ENCODE measurements around the gene SOS2.
A peak's percentile ranks its signal among the peaks of the same experiment; 100 is the strongest.
"Not testable (repeated sequence)": the region's sequence is repeated elsewhere in the genome, so short reads cannot be mapped to it uniquely, and the experiment has no call there.

The SOS2 gene

DNA sequence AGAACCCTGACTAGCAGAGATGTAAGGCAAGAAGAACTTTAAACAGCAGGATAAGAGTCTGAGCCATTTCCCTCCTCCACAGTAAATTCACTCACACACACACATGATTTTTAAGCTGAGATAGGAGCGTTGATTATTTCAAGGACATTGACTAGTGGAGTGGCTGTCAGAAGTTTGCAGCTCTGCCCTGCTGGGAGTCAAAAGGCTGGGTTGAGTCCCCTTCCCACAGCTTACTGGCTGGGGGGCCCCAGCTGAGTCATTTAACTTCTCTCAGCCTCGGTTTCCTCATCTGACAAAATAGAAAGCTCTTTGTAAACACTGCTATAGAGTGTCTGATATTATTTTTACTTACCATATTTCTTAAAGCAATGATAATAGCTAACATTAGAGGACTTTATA, 143.3 kb downstream of the SOS2 start:
- ATAC-seq: no peak
- peak overlapping the region; percentile 19 for H3K4me3 Mint-ChIP-seq
- peaks cover 3% of the 10 kb centered on the region for H3K9me3 Mint-ChIP-seq
- H3K36me3 Mint-ChIP-seq: peaks cover 28% of the 10 kb centered on the region
- no peaks in the 10 kb centered on the region for H3K27me3 Mint-ChIP-seq
- peak overlapping the region; percentile 97 for H3K27ac Mint-ChIP-seq
- H3K4me1 Mint-ChIP-seq: peaks cover 80% of the 10 kb centered on the region

GRCh38 chr14:50087341-50088116, 143.8 kb downstream of the SOS2 start:
- H3K9me3 Mint-ChIP-seq: peaks cover 3% of the 10 kb centered on the region
- H3K4me1 Mint-ChIP-seq: peaks cover 81% of the 10 kb centered on the region
- H3K4me3 Mint-ChIP-seq: peak overlapping the region; percentile 30
- peak overlapping the region; percentile 97 for H3K27ac Mint-ChIP-seq
- peaks cover 23% of the 10 kb centered on the region for H3K36me3 Mint-ChIP-seq
- no peak for ATAC-seq
- no peaks in the 10 kb centered on the region for H3K27me3 Mint-ChIP-seq

DNA sequence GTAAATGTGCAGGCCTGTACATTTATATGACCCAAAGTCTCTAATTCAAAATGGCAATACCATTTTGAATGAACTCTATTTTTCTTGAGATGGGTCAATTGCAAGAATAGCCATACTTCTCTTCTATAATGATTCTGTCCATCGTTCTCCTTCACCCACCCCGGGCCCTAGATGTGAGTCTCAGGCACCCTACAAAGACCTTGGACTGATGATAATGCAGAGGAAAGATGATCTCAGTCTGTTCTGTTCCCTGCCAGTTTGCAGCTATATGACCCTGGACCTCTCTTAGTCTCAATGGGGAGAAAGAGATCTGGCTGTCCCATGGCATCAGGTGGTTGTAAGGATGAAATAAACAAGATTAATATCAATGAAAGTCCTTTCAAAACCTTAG, 145.1 kb downstream of the SOS2 start:
- Mint-ChIP-seq H3K4me1 (peaks cover 83% of the 10 kb centered on the region), H3K27me3 (no peaks in the 10 kb centered on the region), H3K9me3 (peaks cover 3% of the 10 kb centered on the region), H3K36me3 (peaks cover 20% of the 10 kb centered on the region), H3K4me3 (peak overlapping the region; percentile 64), H3K27ac (peak overlapping the region; percentile 97)
- ATAC-seq: no peak

DNA sequence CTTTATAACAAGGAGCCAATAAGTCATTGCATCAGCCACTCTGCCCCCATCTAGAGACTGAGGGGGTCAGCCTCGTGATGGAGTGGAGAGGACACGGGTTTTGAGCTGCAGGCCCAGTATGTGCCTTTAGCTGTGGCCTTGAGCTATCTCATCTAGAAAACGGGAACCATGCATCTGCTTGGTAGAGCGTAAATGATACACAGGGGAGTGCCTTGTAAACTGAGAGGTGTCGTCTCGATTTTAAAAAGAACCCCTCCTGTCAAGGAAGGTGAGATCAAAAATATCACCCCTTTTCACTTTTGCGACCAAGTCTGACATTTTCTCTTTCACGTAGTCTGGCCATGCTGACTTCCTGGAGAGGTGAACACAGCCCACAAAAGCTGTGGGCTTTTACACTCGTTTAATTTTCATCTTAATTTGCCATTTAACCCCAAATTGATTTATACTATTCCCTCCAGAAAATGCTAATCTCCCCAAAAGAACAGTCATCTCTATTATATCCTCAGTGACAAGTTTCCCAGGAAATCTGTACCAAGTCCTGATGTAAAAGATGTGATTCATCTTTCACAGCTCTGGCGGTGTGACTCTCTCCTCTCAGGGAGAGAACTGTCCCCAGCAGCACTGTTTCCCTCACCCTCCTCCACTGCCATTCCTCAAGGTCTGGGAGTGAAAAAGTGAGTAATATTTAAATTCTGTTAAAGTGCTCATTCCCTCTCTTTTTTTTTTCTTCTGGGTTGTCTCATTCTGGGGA, 145.6 kb downstream of the SOS2 start:
- peak overlapping the region; percentile 97 for H3K27ac Mint-ChIP-seq
- peak overlapping the region; percentile 64 for H3K4me3 Mint-ChIP-seq
- H3K4me1 Mint-ChIP-seq: peaks cover 78% of the 10 kb centered on the region
- H3K27me3 Mint-ChIP-seq: no peaks in the 10 kb centered on the region
- H3K9me3 Mint-ChIP-seq: peaks cover 2% of the 10 kb centered on the region
- peak; percentile 87 for ATAC-seq
- H3K36me3 Mint-ChIP-seq: peaks cover 16% of the 10 kb centered on the region

DNA sequence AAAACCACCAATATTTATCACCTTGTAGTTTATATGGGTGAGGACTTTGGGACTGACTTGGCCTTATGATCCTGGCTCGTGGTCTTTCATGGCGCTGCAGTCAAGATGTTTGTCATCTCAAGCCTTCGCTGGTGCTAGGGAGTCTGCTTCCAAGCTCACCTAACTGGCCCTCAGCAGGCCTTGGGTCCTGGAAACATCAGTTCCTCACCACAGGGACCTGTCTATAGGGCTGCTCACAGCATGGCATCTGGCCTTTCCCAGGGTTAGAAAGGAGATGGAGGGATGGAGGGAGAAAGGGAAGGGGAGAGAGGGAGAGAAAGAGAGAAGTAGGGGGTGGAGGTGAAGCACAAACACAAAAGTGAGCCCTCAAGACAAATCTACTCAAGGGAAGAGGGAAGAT, 146.7 kb downstream of the SOS2 start:
- no peak for ATAC-seq
- Mint-ChIP-seq H3K27me3 (no peaks in the 10 kb centered on the region), H3K27ac (peak overlapping the region; percentile 97), H3K9me3 (no peaks in the 10 kb centered on the region), H3K4me3 (peak overlapping the region; percentile 22), H3K4me1 (peaks cover 68% of the 10 kb centered on the region), H3K36me3 (peaks cover 13% of the 10 kb centered on the region)

GRCh38 chr14:50083467-50084337, 147.7 kb downstream of the SOS2 start:
- Mint-ChIP-seq H3K27me3 (no peaks in the 10 kb centered on the region), H3K9me3 (no peaks in the 10 kb centered on the region), H3K36me3 (peaks cover 13% of the 10 kb centered on the region), H3K27ac (peak overlapping the region; percentile 97), H3K4me1 (peaks cover 74% of the 10 kb centered on the region), H3K4me3 (peak overlapping the region; percentile 68)
- peak; percentile 65 for ATAC-seq

- Mint-ChIP-seq H3K4me1 (peaks cover 76% of the 10 kb centered on the region), H3K27me3 (no peaks in the 10 kb centered on the region), H3K9me3 (no peaks in the 10 kb centered on the region), H3K4me3 (peak overlapping the region; percentile 68), H3K36me3 (peaks cover 10% of the 10 kb centered on the region), H3K27ac (peak overlapping the region; percentile 97)
- ATAC-seq: peak; percentile 85
These were observed 148.5 kb downstream of the SOS2 start for GRCh38 chr14:50082784-50083466.

GRCh38 chr14:50082308-50082742, 149.1 kb downstream of the SOS2 start:
- Mint-ChIP-seq H3K4me1 (peaks cover 75% of the 10 kb centered on the region), H3K27me3 (no peaks in the 10 kb centered on the region), H3K36me3 (peaks cover 7% of the 10 kb centered on the region), H3K27ac (peak overlapping the region; percentile 97), H3K4me3 (peak overlapping the region; percentile 68), H3K9me3 (no peaks in the 10 kb centered on the region)
- peak; percentile 35 for ATAC-seq

GRCh38 chr14:50079103-50079502, 152.3 kb downstream of the SOS2 start:
- H3K4me3 Mint-ChIP-seq, H3K9me3 Mint-ChIP-seq, H3K27ac Mint-ChIP-seq, H3K27me3 Mint-ChIP-seq, ATAC-seq: not testable (repeated sequence)
- Mint-ChIP-seq H3K4me1 (peaks cover 64% of the 10 kb centered on the region), H3K36me3 (peaks cover 16% of the 10 kb centered on the region)

GRCh38 chr14:50073663-50074062, 157.7 kb downstream of the SOS2 start:
- H3K4me1 Mint-ChIP-seq: peaks cover 47% of the 10 kb centered on the region
- not testable (repeated sequence) for H3K4me3 Mint-ChIP-seq, ATAC-seq, H3K27me3 Mint-ChIP-seq, H3K9me3 Mint-ChIP-seq, H3K27ac Mint-ChIP-seq
- peaks cover 26% of the 10 kb centered on the region for H3K36me3 Mint-ChIP-seq

DNA sequence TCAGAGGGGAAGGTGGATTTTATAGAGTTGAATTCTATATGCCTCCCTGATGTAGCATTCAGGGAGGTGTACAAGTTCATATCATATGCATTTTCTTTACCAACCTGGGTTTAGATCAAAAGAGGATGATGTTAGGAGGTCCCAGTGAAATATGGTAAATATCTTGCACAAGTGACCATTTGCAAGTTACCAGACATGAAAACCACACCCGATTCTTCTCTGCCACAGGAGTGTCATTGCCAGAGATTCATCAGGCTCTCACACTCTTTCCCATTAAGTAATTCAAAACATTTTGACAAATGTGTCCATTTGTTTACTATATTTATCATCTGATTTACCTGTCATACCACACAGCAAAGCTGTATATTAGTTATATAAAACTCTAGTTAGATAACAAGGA, 159.0 kb downstream of the SOS2 start:
- H3K4me3 Mint-ChIP-seq: no peak overlapping the region
- H3K9me3 Mint-ChIP-seq: peaks cover 4% of the 10 kb centered on the region
- peaks cover 35% of the 10 kb centered on the region for H3K36me3 Mint-ChIP-seq
- H3K27me3 Mint-ChIP-seq: no peaks in the 10 kb centered on the region
- H3K4me1 Mint-ChIP-seq: peaks cover 43% of the 10 kb centered on the region
- ATAC-seq: no peak
- H3K27ac Mint-ChIP-seq: peak overlapping the region; percentile 83

DNA sequence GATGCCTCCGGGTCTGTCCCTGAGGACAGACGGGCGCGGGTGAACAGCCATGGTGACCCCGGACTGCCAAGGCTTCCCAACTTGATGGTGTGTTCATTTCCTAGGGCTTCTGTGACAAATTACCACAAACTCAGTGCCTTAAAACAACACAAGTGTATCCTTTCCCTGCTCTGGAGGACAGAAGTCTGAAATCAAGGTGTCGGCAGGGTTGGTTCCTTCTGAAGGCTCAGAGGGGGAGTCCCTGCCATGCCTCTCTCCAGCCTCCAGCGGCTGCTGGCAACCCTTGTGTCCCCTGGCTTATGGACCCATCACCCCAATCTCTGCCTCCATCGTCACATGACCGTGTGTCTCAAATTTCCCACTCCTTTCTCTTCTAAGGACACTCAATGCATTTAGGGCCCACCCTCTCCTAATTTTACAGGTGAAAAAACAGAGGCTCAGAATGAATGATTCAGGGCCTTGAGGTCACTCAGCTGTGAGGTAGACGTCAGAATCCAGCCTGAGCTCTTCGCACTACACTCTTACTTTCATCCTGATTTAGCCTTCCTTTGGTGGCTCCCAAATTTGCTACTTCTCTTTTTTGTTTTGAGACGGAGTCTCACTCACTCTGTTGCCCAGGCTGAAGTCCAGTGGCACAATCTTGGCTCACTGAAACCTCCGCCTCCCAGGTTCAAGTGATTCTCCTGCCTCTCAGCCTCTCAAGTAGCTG, 160.4 kb downstream of the SOS2 start:
- peak; percentile 55 for ATAC-seq
- H3K9me3 Mint-ChIP-seq: peaks cover 4% of the 10 kb centered on the region
- H3K4me1 Mint-ChIP-seq: peaks cover 40% of the 10 kb centered on the region
- H3K36me3 Mint-ChIP-seq: peaks cover 37% of the 10 kb centered on the region
- H3K27me3 Mint-ChIP-seq: no peaks in the 10 kb centered on the region
- no peak overlapping the region for H3K4me3 Mint-ChIP-seq
- peak overlapping the region; percentile 83 for H3K27ac Mint-ChIP-seq

GRCh38 chr14:50070230-50070629, 161.1 kb downstream of the SOS2 start:
- no peak overlapping the region for H3K4me3 Mint-ChIP-seq
- H3K9me3 Mint-ChIP-seq: peaks cover 4% of the 10 kb centered on the region
- no peaks in the 10 kb centered on the region for H3K27me3 Mint-ChIP-seq
- ATAC-seq: no peak
- H3K36me3 Mint-ChIP-seq: peaks cover 37% of the 10 kb centered on the region
- no peak overlapping the region for H3K27ac Mint-ChIP-seq
- H3K4me1 Mint-ChIP-seq: peaks cover 47% of the 10 kb centered on the region

DNA sequence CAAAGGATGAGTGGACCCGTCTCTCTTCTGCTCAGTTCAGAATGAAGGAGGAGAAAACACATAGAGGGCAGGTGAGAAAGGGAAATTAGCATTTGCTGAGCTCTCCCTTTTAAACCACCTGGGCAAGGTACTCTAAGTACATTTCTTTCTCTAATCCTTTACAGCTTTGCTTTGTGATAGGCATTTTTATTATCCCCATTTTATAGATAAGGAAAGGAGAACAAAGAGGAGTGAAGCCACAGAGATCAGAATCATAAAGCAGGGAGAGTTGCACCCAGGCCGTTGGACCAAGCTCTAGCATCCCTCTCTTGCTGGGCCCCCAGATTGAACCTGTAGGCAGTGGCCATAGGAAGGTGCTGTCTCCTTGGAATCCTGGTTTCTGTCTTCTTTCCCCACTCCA, 162.1 kb downstream of the SOS2 start:
- no peaks in the 10 kb centered on the region for H3K9me3 Mint-ChIP-seq
- H3K27ac Mint-ChIP-seq: no peak overlapping the region
- ATAC-seq: no peak
- peaks cover 32% of the 10 kb centered on the region for H3K36me3 Mint-ChIP-seq
- H3K4me3 Mint-ChIP-seq: no peak overlapping the region
- H3K4me1 Mint-ChIP-seq: peaks cover 51% of the 10 kb centered on the region
- H3K27me3 Mint-ChIP-seq: no peaks in the 10 kb centered on the region

Measured in stimulated activated memory B cell treated with anti-CD40 and anti-IgM and Interleukin-4, amounts not matched to agents 10 μg/mL and 1 μg/mL and 100 μg/mL, for 72 hours (primary cell).